NCI-H2171 (cell line): ENCODE data around the gene ZHX3.

ENCODE experiments used
- DNase-seq: peaks from one replicate; lab custom pipeline; 2025; lab: John Stamatoyannopoulos, UW

The ZHX3 gene

DNA sequence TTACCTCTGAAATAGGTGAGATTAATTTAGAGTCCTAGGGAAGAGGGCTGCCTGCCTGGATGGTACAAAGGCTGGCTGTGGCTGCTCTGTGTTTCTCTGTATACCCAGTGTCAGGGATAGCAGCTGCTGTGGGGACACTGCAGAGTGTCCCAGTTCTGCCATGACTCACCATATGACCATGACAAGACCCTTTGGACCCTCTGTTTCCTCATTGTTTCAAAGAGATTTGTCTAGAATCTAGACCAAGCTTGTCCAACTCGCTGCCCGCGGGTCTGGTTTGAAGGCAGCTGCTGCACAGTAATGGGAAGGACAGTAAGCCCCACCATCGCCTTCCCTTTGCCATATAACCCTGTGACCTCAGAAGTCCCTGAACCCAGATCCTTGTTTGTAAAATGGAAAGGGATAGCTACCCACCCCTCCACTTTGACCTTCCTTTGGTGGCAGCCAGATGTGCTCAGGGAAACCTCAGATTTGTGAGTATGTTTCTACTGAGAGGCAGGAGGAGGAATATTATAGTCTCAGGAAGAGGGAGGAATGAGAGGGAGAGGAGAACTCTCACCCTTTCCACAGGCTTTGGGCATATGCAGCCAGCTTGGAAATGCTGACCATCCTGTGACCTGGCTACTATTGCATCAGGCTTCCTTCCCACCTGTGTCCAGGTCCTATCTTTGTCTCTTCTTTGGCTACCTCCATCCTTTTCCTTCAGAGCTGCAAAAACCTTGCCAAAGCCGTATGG lies 166.2 kb downstream of the ZHX3 start:
- no peak for DNase-seq

GRCh38 chr20:41150664-41151063 lies 166.9 kb downstream of the ZHX3 start:
- peak; percentile 32 for DNase-seq

DNA sequence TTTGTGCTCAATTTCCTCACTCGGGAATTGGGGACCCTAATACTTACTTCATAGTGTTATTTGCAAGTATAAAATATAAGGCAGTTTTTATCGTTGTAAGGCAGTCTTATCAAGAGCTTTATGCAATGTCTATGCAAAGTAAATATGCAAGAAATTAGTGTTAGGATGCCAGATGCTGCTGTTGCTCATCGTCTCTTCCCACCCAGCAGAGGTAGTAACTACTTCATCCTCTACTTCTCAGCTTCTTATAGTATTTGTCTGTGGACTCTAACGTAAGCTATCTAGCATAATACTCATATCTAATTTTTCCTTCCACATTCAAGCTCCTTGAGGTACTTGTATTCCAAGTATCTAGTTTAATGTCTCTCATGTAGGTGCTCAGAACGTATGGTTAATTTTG lies 168.6 kb downstream of the ZHX3 start:
- DNase-seq = no peak

- no peak for DNase-seq
These were observed 169.8 kb downstream of the ZHX3 start for GRCh38 chr20:41147767-41148191.

GRCh38 chr20:41145821-41146620 lies 171.5 kb downstream of the ZHX3 start:
- peak; percentile 9 for DNase-seq

DNA sequence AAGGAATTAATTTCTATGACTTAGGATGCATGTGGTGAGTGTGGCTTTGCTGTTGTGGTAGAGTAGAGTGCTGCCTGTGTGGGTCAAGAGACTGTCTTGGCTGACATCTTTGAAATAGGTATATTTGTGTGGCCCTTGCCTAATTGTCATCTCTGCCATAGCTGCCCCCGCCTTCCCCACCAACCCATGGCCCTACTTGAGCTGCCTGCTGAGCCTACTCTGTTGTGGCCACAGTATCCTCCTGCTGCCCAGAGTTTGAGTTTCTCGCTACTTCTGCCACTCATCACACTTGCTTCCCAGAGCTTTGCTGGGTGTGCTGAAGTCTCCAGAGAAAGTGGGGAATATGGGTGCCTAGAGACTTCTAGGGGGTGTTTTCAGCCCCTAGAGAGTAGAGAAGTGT lies 172.2 kb downstream of the ZHX3 start:
- no peak for DNase-seq

- no peak for DNase-seq
These were observed 174.2 kb downstream of the ZHX3 start for GRCh38 chr20:41143354-41143753.

DNA sequence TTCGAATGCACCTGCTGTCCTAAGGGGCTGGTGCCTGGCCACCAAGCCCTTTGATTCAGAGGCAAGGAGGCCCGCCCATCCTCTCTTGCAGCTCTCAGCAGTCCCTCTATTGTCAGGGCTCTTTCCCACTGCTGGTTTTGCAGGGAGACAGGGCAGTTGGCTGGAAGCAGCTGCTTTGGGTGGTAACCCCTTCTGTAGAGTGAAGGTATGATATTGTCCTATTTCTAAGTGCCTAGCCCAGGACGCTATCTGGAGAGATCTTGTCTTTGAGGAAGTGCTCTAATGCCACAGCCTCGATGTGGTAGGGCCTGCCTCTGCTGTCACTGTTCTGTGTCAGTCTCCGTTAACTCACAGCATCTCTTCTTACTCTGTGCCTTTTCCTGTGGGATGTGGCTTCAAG lies 174.6 kb downstream of the ZHX3 start:
- no peak for DNase-seq

DNA sequence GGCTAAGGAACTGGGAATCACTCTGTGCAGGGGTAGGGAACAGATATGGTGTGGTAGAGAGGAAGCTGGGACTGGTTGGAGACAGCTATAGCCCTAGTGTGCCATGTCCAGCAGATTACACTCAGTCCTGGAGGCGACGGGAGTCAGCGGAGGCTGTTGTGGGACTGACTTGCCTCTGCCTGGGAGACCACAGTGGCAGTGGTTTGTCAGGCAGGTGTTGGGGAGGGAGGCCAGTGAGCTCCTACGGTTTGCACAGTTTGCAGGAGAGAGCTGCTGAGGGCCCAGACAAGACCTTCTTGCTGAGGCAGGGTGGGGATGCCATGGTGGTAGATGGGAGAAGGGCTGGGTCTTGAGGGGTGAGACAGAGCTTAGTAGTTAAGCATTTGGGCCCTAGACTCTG lies 175.3 kb downstream of the ZHX3 start:
- DNase-seq = no peak

GRCh38 chr20:41141153-41141815 lies 176.2 kb downstream of the ZHX3 start:
- DNase-seq = no peak

GRCh38 chr20:41140226-41141133 lies 177.1 kb downstream of the ZHX3 start:
- no peak for DNase-seq

DNA sequence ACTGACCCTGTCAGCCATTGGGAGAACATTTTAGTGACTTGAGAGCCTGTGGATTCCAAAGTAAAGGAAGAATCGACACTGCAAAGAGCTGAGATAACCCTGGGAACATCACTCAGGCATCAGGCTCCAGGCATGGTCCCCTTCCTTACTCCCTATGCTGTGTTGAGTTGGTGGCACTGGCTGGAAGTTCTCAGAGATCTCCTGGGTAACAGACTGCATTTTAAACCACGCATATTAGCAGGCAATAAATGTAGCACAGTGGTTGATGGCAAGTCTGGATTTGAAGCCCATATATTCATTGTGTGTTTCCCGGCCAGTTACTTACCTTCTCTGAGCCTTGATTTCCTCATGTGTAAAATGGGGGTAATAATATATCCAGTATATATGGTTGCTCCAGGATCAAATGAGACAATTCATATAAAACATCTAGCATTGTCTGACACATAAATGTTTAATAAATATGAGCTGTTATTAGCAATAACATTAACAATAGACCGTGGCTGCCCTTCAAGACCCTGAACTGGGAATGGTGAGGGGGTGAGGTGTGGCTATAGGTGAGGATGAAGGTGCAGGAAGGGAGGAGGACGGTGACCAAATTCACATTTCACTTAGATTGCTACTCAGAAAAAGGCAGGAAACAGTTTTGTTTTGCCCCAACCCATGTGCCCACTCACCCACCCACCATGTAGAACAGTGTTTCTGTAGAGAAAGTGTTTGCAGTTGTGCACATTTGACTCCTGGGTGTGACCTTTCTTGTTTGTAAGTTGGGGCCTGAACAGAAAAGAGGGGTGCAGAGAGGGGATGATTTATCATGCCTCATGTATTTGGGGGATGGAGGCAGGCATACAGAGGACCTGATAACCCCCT lies 178.1 kb downstream of the ZHX3 start:
- no peak for DNase-seq

- DNase-seq = no peak
These were observed 178.9 kb downstream of the ZHX3 start for GRCh38 chr20:41138475-41139226.

DNA sequence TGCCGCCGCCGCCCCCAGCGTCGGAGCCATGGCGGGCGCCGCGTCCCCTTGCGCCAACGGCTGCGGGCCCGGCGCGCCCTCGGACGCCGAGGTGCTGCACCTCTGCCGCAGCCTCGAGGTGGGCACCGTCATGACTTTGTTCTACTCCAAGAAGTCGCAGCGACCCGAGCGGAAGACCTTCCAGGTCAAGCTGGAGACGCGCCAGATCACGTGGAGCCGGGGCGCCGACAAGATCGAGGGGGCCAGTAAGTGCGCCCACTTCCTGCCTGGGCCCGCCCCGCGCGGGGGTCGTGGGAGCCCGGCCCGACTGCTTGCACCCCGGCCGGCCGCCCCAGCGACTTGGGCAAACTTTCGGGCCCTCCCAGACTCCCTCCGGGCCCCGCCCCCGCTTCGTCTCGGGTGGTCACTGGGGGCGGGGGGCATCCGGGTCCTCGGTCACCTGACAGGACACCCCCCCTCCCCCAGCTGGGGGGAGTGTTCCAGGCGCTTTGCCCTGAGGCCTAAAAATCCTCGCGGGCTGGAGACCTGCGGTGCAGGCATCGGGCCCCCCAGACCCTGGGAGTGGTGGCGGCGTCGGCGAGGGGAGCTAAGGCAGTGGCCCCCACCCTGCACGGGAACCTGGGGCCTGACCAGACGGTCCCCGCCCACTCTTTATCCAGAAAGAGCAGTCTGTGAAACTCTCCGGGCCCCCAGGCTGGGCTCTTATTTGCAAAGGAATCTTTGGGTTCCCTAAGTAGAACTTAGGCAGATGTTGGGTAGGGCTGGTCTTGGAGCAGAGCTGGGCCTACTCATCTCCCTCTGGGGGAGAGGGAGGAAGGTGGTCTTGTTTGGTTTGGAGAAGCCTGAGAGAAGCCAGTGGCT lies 179.7 kb downstream of the ZHX3 start:
- DNase-seq = peak; percentile 80

DNA sequence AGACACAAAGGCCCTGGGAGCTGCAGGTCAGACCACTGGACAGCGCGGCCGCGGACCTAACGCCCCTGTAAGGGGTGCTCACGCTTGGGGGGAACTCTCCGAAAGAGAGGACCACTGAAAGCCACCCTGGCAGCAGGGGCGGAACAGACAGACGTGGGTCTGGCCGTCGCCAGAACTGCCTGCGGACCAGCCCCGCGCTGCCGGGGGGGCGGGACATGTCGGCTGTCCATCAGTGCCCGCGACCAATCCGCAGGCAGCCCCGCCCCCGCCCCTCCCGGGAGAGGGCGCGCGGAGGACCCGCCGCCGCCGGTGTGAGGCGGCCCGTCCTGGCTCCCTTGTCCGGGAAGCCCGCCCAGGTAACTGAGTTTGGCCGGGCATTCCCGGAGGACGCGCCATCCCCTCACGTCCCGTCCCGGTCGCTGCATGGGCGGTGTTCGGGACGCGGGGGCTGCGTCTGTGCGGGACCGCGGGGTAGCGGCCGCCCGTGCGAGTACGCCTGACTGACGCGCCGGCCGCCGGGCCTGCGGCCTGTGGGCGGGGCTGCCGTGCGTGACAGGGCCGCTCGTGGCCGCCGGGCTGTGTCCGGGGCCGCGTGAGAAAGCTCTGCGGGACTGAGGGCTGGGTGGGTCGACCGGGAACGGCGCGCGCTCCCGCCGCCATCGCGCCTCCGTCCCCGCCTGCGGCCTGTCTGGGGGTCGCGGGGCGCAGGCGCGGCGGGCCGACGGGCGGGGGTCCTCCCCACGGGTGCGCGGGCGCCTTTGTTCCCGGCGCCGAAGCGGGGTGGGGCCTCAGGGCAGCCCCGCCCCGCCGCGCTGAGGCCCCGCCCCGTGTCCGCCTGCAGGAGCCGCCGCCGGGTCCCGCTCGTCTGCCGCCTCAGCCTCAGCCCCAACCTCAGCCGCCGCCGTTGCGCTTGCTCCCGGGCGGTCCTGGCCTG lies 180.6 kb downstream of the ZHX3 start, which contains the start of gene PLCG1:
Gene PLCG1, plus strand, starts transcription at position 864 of the 934 bp plus-strand sequence. CDS start 99 bp downstream, outside the sequence.
- peak; percentile 89 for DNase-seq

DNA sequence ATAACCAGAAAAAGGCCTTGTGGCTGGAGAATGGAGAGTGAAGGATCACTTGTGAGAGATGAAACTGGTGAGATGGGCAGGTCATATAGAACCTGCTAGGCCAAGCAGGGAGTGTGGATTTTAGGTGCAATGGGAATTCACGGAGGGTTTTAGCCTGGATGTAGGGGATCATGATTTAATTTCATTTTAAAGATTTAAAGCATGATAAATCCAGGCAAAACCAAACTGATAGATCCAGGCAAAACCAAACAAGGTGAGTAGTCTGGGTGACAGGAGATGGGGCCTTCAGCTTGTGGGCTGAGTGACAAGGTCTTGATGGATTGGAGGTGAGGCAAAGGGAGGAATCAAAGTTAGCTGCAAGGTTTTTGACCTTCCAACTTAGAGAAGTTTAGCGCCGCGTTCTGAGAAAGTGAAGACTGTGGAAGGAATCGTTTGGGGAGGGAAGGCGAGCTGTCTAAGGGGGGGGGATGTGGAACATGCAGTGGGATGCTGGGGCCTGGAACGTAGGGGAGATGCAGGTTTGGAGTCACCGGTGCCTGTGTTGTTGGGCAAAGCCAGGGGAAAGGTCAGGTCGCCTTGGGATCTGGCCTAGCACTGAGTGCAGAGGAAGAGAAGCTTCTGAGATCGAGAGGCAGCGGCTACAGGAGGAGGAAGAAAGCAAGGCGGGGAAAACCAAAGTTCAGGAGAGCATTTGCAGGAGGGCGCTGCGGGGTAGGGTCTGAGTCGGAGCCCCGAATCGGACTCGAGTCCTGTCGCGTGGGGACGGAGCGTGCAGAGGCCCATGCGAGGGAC lies 181.4 kb downstream of the ZHX3 start:
- DNase-seq = peak; percentile 4
